Putamen (tissue), 1 donor: Measurements from ENCODE around the gene CA9.

Experiments used
- DNase-seq: peaks from one replicate; pipeline ENCODE4 v3.0.0-alpha.2; 2016; ENCODE audit warnings: low spot score

CA9 gene

GRCh38 chr9:35691757-35692301 lies 18.1 kb downstream of the CA9 start:
- no peak for DNase-seq

GRCh38 chr9:35695943-35696401 lies 22.2 kb downstream of the CA9 start:
- no peak for DNase-seq

- peak; percentile 27 for DNase-seq
These were observed 22.9 kb downstream of the CA9 start for GRCh38 chr9:35696520-35697215.

GRCh38 chr9:35697486-35697885 lies 23.8 kb downstream of the CA9 start:
- no peak for DNase-seq

GRCh38 chr9:35698231-35698630 lies 24.5 kb downstream of the CA9 start:
- DNase-seq: no peak

- DNase-seq: no peak
These were observed 26.3 kb downstream of the CA9 start for GRCh38 chr9:35700031-35700430.

- DNase-seq: no peak
These were observed 27.2 kb downstream of the CA9 start for GRCh38 chr9:35700942-35701341.

GRCh38 chr9:35702696-35703095 lies 29.0 kb downstream of the CA9 start:
- no peak for DNase-seq

- DNase-seq: no peak
These were observed 30.4 kb downstream of the CA9 start for GRCh38 chr9:35703906-35704672.

- no peak for DNase-seq
These were observed 31.6 kb downstream of the CA9 start for GRCh38 chr9:35705372-35705771.

GRCh38 chr9:35705836-35706430 lies 32.2 kb downstream of the CA9 start:
- DNase-seq: no peak

- DNase-seq: no peak
These were observed 33.2 kb downstream of the CA9 start for GRCh38 chr9:35706951-35707350.

- no peak for DNase-seq
These were observed 34.4 kb downstream of the CA9 start for GRCh38 chr9:35708146-35708545.

GRCh38 chr9:35710818-35711500 lies 37.2 kb downstream of the CA9 start:
- DNase-seq: no peak

GRCh38 chr9:35711501-35712428 lies 38.0 kb downstream of the CA9 start:
- DNase-seq: no peak

- DNase-seq: no peak
These were observed 39.2 kb downstream of the CA9 start for GRCh38 chr9:35712762-35713400.

GRCh38 chr9:35713578-35713977 lies 39.9 kb downstream of the CA9 start:
- DNase-seq: no peak

GRCh38 chr9:35714123-35714522 lies 40.4 kb downstream of the CA9 start:
- DNase-seq: no peak

- peak; percentile 66 for DNase-seq
These were observed 41.0 kb downstream of the CA9 start for GRCh38 chr9:35714579-35715252.

- DNase-seq: no peak
These were observed 42.5 kb downstream of the CA9 start for GRCh38 chr9:35716230-35716629.
